Suppressor macrophage (primary cell): ENCODE results near the gene SLC26A11.
A peak's percentile ranks its signal among the peaks of the same experiment; 100 is the strongest.
"Not testable (repeated sequence)": the region's sequence is repeated elsewhere in the genome, so short reads cannot be mapped to it uniquely, and the experiment has no call there.

Experiments used
- DNase-seq, 4 experiments: peaks; one replicate each; pipeline ENCODE4 v3.0.0-alpha.2; 2020 to 2022

Gene SLC26A11

DNA sequence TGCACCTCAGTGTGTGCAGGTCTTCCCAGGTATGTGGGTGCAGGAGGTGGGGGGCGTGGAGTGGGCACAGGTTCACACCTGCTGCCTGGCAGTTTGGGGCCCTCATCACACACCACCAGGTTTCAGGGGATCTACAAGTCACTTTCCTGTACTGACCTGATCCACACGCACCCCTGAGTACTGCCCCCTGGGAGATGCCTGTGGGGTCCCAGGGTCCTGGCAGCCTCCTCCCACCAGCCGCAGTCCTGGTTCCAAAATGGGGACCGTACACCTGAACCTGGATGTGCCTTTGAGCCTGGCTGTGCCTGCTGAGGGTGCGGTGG, 66.4 kb downstream of the SLC26A11 start:
- DNase-seq: no peak

DNA sequence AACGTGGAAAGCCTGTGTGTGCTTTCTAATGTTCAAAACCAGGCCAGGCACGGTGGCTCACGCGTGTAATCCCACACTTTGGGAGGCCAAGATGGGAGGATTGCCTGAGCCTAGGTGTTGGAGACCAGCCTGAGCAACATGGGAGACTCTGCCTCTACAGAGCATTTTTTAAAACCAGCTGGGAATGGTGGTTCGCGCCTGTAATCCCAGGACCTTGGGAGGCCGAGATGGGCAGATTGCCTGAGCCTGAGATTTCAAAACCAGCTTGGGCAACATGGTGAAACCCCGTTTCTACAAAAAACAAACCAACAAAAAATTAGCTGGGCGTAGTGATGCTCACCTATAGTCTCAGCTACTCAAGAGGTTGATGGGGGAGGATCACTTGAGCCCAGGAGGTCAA, 66.8 kb downstream of the SLC26A11 start:
- DNase-seq: no peak

- DNase-seq: peak; percentile 18 to 61 (median 47)
Measured at GRCh38 chr17:80287806-80288567, 67.8 kb downstream of the SLC26A11 start.

DNA sequence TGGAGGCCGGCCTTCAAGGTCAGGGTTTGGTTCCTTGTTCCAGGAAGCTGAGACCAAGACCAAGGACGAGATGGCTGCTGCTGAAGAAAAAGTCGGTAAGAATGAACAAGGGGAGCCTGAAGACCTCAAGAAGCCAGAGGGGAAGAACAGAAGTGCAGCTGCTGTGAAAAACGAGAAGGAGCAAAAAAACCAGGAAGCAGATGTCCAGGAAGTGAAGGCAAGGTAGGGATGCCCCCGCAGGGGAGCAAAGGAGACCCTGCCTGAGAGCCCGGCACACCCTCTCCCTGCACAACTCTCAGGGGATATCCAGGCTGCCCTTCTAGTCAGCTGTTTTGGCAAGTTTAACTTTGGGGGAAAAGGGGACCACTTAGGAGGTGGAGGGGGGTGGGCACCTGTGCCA, 69.4 kb downstream of the SLC26A11 start:
- DNase-seq: peak; percentile 27 to 59 (median 52)

- no peak for DNase-seq
Measured at GRCh38 chr17:80290156-80290555, 69.9 kb downstream of the SLC26A11 start.

- no peak for DNase-seq
Measured at GRCh38 chr17:80291260-80291659, 71.0 kb downstream of the SLC26A11 start.

DNA sequence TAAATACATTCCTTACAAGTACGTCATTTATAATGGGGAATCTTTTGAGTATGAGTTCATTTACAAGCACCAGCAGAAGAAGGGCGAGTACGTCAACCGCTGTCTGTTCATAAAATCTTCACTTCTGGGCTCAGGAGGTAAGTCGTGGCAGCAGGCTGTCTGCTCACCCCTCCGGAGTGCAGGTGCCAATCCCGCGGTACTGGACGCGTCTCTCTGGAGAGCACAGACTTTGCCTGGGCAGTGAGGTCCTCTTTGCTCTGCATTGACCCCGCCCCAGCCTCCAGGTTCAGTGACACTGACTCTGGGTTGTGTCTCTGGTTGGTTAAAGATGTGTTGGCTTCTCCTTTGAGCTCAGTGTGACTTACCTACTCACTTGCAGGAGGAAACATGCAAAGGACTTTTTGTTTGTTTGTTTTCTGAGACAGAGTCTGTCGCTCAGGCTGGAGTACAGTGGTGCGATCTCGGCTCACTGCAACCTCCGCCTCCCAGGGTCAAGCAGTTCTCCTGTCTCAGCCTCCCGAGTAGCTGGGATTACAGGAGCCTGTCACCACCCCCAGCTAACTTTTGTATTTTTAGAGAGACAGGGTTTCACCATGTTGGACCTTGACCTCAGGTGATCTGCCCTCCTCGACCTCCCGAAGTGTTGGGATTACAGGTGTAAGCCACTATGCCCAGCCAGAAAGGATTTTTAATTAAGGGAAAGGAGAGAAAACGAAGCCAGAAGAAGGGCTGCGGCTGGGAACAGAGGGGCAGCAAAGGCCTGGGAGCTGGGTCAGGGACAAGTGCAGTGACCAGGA, 71.7 kb downstream of the SLC26A11 start:
- DNase-seq: no peak

- DNase-seq: no peak
Measured at GRCh38 chr17:80292521-80292971, 72.3 kb downstream of the SLC26A11 start.

DNA sequence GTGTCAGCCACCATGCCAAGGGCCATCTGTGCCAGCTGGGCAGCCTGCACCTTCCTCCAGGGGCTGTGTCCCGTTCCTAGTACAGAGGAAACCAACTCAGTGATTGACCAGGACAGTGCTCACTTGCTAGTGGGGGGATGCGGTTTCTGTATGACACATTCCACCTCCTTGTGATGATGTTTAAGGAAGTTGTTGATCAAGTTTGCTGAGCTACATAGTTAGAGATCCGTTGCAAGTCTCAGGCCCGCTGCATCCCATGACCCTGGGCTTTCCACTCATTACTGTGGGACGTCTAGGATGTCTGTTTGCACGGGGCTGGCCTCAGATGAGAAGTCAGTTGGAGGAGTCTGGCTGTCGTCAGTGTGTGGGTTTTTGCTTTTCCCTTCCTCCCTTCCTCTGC, 74.0 kb downstream of the SLC26A11 start:
- peak; percentile 86 to 93 (median 92) for DNase-seq

DNA sequence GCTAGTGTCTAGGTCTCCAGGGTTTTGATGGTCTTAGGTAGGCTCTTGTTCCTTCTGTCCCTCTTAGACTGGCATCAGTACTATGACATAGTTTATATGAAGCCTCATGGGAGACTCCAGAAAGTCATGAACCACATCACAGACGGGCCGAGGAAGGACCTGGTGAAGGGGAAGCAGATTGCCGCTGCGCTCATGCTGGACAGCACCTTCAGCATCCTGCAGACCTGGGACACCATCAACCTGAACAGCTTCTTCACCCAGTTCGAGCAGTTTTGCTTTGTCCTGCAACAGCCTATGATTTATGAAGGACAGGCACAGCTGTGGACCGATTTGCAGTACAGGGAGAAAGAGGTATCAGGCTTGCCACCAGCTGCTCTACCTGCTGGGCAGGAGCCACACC, 74.4 kb downstream of the SLC26A11 start:
- DNase-seq: no peak

- no peak for DNase-seq
Measured at GRCh38 chr17:80295146-80295545, 74.9 kb downstream of the SLC26A11 start.

DNA sequence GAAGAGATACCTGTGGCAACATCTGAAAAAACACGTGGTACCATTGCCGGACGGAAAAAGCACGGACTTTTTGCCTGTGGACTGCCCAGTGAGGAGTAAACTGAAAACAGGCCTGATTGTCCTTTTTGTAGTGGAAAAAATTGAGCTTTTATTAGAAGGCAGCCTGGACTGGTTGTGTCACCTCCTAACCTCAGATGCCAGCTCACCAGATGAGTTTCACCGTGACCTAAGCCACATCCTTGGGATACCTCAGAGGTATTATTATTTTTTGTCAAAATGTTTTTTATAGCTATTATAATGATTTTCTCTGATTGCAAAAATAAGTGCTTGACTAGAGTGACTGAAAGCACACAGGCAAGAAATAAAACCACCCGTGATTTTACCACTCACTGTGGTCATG, 75.3 kb downstream of the SLC26A11 start:
- no peak for DNase-seq

DNA sequence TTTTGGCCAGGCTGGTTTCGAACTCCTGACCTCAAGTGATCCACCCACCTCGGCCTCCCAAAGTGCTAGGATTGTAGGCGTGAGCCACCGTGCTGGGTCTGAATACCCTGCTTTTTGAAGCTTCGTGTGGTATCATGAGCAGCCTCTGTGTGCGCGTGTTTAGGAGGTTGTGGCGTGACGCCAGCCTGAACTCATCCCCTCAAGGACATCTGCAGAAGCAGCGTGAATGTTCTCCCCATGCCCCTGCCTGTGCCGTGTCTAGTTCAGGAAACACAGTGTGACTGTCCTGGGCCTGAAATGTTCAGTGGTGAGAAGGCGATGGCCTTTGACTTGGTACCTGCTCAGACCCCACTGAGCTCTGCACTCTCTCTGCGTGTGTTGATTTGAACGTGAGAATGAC, 76.0 kb downstream of the SLC26A11 start:
- no peak for DNase-seq

- no peak for DNase-seq
Measured at GRCh38 chr17:80297996-80298560, 77.9 kb downstream of the SLC26A11 start.

- DNase-seq: not testable (repeated sequence)
Measured at GRCh38 chr17:80299350-80300100, 79.3 kb downstream of the SLC26A11 start.

GRCh38 chr17:80300756-80301155, 80.5 kb downstream of the SLC26A11 start:
- DNase-seq: not testable (repeated sequence)
